Mesenteric fat pad (tissue), 1 donor: ENCODE measurements around the gene RBPJL. TPM values are rescaled to one million over a fixed set of nuclear protein-coding genes. Genes with fewer than 3 reads are reported as not detected.

ENCODE experiments used
- DNase-seq: peaks from one replicate; pipeline ENCODE4 v3.0.0-alpha.2; 2020; ENCODE audit warnings: low spot score
- total RNA-seq: library from RNA; stranded (reverse); fragmentation: NEBNext Ultra II Directional; extraction: Animal tissue kit (Norgen Biotek cat#: 25700); gene quantifications from one replicate; pipeline ENCODE4 v1.2.1, GENCODE V29; 2021
- donor health status: DM: yes; HTN: yes; CAD: no.

Gene RBPJL
- total RNA-seq, 1 donor from 2014 or later, result not detected

GRCh38 chr20:45316150-45317080 is 9.8 kb downstream of the RBPJL start:
- DNase-seq, result no peak

DNA sequence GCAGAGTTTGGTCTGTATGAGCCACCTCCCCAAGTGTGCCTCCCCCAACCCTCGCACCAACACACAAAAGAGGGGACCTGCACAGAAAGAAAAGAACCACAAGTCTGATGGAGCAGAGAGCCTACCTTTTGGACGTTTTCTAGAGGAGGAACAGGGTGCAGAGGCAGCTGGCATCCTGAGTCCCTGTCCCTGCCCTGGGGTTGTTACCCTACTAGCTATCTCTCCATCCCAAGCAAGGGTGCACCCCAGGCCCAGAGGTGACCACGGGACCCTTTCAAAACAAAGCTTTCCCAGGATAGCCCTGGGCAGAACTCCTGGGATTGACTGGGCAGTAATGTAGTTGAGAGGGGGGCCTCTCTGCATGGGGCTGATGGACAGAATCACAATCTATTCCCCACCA is 11.2 kb downstream of the RBPJL start:
- DNase-seq, result no peak

- no peak for DNase-seq
Observed at GRCh38 chr20:45318386-45318939, 11.8 kb downstream of the RBPJL start.

DNA sequence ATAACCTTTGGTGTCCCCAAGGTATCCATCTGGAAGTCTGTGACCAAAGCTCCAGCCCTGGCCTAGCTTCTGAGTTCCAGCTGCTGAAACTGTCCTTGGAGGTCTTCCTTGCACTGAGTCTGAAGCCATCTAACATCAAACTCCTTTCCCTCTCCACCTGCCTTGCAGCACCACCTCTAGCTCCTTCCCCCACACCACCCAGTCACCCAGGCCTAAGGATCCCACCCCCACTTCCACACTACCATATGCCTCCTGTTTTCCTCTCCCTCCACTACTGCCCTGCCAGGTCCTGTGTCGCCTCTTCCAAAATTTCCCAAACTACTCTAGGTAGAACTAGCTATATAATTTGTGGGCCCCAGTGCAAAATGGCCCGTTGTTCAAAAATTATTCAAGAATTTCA is 12.3 kb downstream of the RBPJL start:
- no peak for DNase-seq

GRCh38 chr20:45320948-45321595 is 14.4 kb downstream of the RBPJL start:
- DNase-seq, result no peak

- no peak for DNase-seq
Observed at GRCh38 chr20:45322952-45323383, 16.3 kb downstream of the RBPJL start.

GRCh38 chr20:45323731-45324130 is 17.1 kb downstream of the RBPJL start:
- DNase-seq, result no peak

DNA sequence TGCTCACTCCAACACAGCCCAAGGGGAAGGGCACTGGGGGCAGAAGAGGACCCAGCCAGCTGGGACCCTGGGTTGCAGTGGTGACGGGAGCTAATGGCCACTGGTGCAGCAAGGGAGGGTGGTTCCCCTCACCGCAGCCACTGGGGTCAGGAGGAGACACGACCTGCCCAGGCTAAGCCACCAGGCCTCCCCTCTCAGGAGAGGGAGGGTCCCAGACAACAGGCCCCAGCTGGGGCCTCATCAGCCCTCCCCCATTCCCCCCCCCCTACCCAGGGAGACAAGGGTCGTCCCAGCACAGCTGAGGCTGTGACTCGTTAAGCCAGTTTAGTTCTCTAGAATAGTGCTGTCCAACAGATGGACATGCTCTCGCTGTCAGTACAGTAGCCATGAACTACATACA is 18.7 kb downstream of the RBPJL start:
- DNase-seq, result no peak

GRCh38 chr20:45328451-45328850 is 21.8 kb downstream of the RBPJL start:
- DNase-seq, result no peak

GRCh38 chr20:45329497-45330319 is 23.1 kb downstream of the RBPJL start:
- no peak for DNase-seq

- no peak for DNase-seq
Observed at GRCh38 chr20:45330476-45330875, 23.8 kb downstream of the RBPJL start.

DNA sequence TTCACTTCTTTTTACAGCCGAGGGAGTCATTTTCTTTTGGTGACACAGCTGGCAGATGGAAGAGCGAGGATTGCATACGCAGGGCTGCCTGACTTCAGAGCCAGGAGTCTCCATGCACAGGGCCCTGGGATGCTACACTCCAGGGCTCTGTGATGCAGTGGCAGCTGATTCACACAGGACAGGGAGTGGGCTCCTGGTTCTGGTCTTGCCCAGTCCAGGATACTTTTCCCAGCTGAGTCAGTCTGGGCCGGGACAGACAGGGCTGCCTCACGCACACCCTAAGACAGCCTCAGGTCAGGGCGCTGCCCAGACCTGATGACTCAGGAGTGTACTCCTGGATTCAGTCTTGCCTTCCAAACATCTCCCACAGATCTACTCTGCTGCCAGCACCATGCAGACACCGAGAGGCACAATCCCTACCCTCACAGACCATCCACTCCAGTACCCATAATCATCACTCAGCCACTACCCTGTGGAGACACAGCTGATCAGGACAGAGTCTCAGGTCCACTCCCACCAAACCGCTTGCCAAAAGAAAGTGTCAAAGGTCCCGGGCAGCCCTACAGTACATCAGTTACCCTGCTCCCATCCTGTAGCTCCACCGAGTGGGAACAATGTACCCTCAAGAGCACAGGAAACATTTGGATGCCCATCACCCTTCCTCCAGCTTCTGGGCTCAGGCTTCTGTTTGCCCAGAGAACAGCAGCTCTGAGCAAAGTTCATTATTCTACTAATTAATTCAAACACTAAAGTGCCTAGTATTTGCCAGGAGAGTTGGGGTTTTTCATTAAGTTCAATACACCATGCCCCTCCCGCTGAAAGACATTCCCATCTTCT is 30.1 kb downstream of the RBPJL start:
- no peak for DNase-seq

DNA sequence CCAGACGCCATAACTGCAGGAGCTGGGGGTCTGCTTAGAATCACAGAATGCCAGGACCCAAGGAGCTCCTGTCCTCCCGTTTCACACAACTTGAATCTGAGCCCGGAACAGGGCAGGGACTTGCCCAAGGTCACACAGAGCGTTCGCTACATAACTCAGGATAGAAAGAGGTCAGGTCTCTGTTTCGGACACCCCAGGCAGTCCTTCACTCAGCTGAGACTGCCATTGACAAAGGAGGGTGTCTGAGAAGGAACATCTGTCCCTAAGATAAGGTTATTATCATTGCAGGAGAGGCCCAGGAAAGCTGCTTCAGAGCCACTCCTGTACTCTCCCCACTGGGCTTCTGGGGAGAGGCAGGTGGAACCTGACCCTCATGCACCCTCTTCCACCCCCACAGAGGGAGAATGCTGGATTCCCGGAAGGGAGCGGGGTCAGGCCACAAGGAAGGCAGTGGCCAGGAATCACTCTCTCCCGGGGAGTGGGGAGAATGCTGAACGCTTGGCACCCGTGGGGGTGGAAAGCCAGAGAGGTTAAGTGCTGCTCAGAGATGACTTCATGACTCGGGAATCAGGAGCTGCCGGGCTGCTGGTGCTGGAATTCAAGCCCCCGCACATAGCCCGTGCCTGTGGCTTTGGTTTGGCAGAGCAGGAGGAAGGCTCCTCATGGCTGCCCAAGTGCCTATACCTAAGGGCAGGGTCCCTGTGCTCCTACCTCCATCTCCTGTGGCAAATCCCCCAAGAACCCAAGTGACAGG is 30.9 kb downstream of the RBPJL start:
- DNase-seq, result no peak

DNA sequence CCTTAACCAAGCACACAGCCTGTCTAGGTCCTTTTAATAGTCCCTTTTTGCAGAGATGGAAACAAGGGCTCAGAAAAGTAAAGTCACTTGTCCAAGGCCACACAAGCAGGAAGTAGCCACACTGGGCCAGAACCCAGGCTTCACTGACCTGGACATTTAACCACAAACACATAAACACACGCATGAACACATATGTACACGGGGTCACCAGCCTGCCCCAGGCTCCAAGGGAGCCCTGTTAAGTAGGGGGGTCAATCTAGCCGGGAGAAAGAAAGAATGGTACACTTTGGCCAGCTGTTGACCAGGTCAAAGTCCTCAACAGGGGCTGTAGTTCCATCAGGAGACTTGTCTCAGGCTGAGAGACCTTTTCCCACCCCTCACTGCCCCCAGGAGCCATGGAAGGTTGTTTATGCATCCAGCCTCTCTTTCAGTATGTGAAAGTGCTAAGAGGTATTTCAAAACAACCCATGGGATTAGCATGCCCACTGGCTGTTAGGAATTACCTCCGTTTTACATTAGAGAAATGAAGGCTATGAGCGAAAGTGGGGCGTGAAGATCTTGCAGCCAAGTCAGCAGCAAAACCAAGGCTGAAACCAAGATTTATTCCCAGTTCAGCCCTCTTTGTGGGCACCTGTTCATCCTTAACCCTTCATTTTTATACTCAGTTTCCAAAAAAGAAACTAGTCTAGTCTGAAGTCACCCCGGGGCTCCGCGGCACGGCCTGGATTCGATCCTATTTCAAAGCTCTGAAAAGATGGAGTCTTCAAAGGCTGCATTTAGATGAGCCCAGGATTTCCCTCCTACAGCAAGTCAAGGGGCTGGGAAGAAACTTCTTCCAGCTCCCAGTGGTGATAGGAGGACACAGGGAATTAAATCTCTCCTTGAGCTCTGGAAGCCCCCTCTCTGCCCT is 31.7 kb downstream of the RBPJL start:
- no peak for DNase-seq

DNA sequence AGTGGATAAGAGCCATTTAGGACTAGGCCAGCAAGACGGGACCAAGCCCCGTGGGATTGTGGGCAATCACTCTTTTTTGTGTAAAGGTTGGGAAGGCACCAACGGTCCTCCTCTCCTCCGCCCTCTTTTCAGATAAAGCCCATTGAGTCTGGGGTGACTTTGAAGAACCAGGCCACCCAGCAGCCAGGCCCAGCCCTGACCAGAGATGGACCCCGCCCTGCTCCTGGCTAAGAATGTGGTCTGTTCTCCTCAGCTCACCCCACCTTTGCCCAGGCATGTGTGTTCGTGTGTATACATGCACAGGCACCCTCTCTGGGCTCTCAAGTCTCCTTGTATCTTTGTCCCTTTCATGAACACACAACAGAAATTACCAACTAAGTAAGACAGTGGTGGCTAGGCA is 32.4 kb downstream of the RBPJL start:
- no peak for DNase-seq

DNA sequence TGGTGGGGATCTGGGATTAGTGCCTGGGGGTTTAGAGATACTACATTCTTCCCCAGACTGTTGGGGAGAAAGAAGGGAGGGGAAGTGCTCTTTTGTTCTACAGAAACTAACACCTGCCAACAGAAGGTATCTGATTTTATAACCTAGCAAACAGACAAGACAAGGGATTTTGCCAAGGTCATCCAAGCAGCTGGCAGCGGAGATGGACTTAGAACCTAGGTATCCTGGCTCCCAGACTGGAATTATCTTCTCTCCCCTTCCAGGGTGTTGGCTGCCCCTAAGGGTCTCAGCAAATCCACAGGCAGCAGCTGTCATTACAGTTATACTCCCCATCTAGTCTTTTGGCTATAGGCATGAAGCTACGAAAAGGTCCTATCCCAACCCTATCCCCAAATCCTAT is 33.2 kb downstream of the RBPJL start:
- no peak for DNase-seq

DNA sequence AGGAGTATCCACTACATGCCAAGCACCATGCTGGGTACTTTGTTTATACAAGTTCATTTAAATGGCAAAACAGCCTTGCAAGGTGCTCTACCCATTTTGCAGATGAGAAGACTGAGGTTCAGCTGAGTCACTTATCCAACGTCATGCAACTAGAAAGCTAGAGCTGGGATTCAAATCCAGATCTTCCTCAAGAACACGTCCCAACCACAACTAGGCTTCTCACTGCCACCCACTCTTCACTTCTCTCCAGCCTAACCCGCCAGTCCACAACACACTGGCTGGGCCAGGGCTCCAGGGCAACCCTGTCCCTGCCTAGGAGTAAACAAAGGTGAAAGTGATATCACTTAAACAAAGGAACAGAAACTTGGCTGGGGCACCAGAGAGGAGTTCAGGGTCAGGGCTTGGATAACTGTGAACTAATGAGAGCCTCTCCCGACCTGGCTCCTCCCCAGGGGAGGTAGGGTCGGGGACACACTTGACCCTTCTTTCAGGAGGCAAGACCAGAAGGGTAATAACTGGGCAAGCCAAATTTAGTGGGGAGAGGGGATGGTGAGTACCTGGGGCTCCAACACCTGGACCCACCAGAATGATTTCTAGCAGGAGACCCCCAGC is 33.7 kb downstream of the RBPJL start:
- DNase-seq, result no peak

- no peak for DNase-seq
Observed at GRCh38 chr20:45340951-45341350, 34.3 kb downstream of the RBPJL start.
